T follicular helper cell (primary cell): Measurements from ENCODE around the gene OR52I1.
A peak's percentile ranks its signal among the peaks of the same experiment; 100 is the strongest.

Experiments used
- DNase-seq: peaks from one replicate; pipeline ENCODE4 v3.0.0-alpha.2; 2020; ENCODE audit warnings: low read depth

OR52I1 gene

DNA sequence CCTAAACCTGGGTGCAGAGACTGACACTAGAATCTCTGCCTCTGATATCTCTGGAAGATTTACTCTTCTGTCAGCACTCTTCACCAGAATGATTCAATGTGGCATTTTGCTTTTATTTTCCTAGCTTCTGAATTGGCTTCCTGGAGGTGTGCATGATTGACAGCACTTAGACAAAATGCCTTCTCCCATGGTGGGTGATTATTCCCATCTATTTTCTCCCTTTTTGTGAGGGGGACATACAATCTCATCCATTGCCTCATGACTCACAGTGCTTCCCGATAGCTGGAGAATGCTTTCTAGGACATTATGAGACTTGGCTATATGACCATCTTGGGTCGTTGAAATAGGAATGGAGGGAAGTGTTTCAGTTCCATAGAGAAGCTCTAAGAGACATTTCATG, 18.1 kb downstream of the OR52I1 start:
- no peak for DNase-seq

DNA sequence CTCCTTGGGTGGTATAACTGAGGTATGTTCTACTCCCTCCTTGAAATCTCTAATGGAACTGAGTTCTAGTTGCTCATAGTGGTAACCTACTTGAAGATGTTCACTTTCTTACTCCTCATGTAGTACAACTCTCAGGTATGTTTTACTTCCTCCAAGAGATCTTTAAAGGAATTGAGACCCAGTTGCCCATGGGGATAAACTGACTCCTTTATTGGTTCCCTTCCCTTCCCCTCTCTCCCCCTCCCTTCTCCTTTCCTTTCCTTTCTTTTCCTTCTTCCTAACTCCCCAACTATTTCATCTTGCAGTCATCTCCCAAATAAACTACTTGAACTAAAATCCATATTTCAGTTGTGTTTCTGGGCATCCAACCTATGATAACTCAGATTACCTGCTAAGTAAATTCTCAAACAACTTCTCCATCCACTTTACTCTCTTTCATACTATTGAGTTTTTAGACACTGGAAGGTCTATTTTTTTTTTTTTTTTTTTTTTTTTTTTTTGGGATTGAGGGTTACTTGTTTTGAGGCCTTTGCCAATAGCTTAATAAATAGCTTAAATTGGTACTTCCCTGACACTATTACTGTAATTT, 22.1 kb downstream of the OR52I1 start:
- no peak for DNase-seq

DNA sequence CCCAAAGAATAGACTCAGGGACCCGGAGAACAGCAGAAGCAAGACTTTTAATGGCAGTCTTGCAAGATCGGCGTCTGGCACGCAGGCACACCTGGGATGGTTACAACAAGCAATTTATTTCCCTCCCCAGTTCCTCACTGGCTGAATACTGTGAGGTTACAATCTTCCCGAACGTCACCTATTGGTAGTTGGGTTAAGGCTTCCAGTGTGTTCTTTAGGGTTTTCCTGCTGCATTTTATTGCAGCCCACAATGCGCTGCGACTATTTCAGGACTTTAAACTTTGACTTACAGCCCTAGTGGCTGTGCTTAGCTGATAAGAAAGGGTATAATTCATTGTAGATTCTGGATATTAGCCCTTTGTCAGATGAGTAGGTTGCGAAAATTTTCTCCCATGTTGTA, 25.7 kb downstream of the OR52I1 start:
- no peak for DNase-seq

GRCh38 chr11:4626207-4627099, 32.6 kb downstream of the OR52I1 start:
- DNase-seq: peak; percentile 16

DNA sequence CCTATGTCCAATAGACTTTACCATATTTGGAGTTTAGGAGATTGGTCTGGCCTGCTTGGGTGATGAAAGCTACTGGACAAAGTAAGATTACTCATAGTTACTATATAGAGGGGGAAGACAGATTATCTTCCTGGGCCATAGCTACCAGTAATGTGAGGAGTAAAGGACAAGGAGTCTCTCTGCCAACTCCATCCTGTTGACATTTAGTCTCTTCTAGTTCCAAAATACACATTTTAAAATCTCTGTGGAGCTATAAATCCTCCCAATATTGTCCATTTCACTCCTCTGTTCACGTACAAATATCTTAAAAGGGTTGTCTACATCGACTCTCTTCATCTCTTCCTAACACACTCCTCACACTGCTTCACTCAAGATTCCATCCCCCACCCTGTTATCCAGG, 42.3 kb downstream of the OR52I1 start:
- no peak for DNase-seq

- DNase-seq: peak; percentile 50
Measured at GRCh38 chr11:4636962-4637661, 43.3 kb downstream of the OR52I1 start, which contains the start of gene OR51D1. Gene OR51D1 (plus strand): TSS chr11:4637477. CDS start chr11:4639791, 2,314 bp downstream.

GRCh38 chr11:4637662-4638047, 43.8 kb downstream of the OR52I1 start:
- no peak for DNase-seq

- no peak for DNase-seq
Measured at GRCh38 chr11:4639931-4640330, 46.1 kb downstream of the OR52I1 start.

DNA sequence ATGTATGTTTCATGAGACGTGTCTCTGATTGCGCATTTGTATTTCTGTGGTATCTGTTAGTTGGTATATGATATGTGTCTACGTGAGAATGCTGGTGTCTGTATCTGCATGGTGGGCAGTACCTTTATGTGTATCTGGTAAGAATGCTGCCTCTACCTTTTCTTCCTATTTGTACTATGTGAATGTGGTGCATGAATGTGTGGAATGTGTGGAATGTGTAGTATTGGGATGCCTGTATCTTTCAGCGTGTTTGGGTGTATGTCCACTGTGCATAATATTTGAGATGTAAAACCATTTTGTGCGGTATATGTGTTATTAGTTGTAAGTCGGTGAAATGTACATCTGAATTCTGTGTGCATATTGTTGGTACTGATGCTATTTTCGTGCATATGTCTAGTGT, 47.7 kb downstream of the OR52I1 start:
- no peak for DNase-seq

GRCh38 chr11:4642043-4642442, 48.2 kb downstream of the OR52I1 start:
- DNase-seq: no peak

DNA sequence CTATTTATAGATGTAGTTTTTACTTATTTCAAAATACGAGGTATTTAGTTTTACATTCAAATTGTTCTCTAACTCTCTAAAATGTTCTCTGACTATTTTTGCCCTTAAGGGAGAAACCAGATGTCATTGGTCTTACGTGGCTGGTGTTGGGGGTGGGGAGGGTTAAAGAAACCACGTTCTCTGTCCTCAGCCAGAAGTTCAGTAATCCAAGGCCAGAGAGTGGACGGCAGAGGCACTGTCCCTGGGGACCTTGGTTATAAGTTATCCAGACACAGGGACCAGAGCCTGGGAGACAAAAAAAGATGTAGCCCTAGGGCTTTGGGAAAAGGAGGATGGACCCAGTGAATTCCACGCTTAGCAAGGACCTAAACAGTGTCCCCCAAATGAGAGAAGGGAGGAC, 49.2 kb downstream of the OR52I1 start:
- no peak for DNase-seq

- no peak for DNase-seq
Measured at GRCh38 chr11:4643682-4644081, 49.8 kb downstream of the OR52I1 start, which contains the start of gene OR51E1. Gene OR51E1 (plus strand): TSS chr11:4643982. CDS start chr11:4652527, 8,545 bp downstream.

DNA sequence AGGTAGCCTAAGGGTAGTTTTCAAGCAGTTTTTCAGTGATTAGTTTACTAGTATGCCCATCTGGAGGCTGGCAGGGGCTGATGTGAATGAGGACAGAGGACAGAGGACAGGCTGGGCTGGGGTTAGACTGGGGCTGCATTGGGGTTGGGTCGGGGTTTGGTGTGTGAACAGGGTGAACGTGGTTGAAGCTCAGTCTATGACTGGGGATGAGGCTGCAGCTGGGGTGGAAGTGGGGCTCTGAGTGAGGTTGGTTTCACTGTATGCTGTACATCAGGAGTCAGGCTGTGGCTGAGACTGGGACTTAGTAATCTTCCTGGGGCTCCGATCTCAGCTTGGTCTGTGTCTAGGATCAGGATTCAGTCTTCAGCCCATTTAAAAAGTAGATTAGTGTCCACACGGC, 50.4 kb downstream of the OR52I1 start:
- no peak for DNase-seq
